Prostate gland (tissue), 2 donors: Measurements from ENCODE around the gene PRR7.

Experiments used
- CTCF ChIP-seq, 4 experiments: fragments of 200-600 bp in 2 of 4; fragments of 450-650 bp in 2 of 4; sonication (generic) in 2 of 4; IDR thresholded peaks; 1 replicate in 3 of 4; 2 replicates in 1 of 4; pipeline ENCODE4 v1.5.1; 2016 to 2019; ENCODE audit warnings: antibody characterized with exemption in 4 of 4, mild to moderate bottlenecking in 2 of 4, moderate library complexity in 2 of 4
- POLR2A ChIP-seq: fragments of 450-650 bp; IDR thresholded peaks from one replicate; pipeline ENCODE4 v1.6.1; 2016; ENCODE audit warnings: antibody characterized with exemption, mild to moderate bottlenecking
- POLR2AphosphoS5 ChIP-seq: sonication (generic); formaldehyde crosslinking; IDR thresholded peaks from one replicate; pipeline ENCODE4 v1.6.1; 2017; ENCODE audit warnings: antibody characterized with exemption

GRCh38 chr5:177490311-177490991 lies 43.8 kb downstream of the PRR7 start:
- TF ChIP-seq POLR2AphosphoS5 (no peak), CTCF (IDR thresholded peaks at IDR 0.05) (no peak), POLR2A (no peak)
